NCI-H1417 treated with DMSO at 0.1 percent for 48 hours (cell line): Measurements from ENCODE around the gene SPRR5.

Experiments used
- DNase-seq: peaks from one replicate; lab custom pipeline; 2025; lab: John Stamatoyannopoulos, UW

SPRR5 gene, protein sequence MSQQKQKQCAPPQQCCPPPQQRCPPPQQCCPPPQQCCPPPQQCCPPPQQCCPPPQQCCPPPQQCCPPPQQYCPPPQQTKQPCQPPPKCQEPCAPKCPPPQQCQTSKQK

GRCh38 chr1:152946651-152947256 is at the start of gene SPRR5:
Gene SPRR5, plus strand, starts transcription at chr1:152947206. Its CDS starts 1,349 bp downstream, at chr1:152948555.
- no peak for DNase-seq

GRCh38 chr1:152899027-152899426 is 48.0 kb upstream of the SPRR5 start:
- no peak for DNase-seq

GRCh38 chr1:152899883-152900282 is 47.1 kb upstream of the SPRR5 start:
- no peak for DNase-seq

- DNase-seq, result no peak
Observed at GRCh38 chr1:152901631-152902030, 45.4 kb upstream of the SPRR5 start.

GRCh38 chr1:152902636-152903035 is 44.4 kb upstream of the SPRR5 start:
- DNase-seq, result no peak

DNA sequence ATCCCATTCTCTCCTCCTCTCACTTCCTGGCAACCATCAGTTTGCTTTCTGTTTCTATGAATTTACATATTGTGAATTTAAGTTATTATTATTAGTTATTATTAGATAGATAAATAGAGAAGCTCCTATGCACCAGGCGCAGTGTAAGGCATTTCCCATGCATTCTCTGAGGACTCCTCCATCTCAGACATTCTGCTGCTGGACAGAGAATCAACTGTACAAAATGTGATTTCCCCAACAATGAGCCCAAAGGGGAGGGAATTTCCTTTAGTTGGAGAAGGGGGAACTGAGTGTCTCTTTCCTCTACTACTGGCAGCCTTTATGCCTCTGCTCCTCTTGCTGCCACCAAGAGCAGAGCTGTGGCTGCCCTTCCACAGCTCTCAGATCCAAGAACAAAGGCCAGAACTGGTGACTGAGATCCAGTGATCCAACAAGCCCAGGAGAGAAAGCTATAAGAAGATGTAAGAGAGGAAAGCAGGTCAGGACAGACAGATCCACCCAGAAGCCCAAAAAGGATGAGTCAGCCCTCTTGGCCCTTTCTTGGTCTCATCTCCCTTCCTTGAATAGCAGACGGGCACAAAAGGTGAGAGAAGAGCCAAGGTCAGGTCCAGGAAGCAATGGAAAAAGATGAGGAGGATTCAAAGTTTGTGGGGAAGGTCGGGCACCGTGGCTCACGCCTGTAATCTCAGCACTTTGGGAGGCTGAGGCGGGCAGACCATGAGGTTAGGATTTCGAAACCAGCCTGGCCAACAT is 42.1 kb upstream of the SPRR5 start:
- no peak for DNase-seq

- DNase-seq, result no peak
Observed at GRCh38 chr1:152906023-152906565, 40.9 kb upstream of the SPRR5 start.

DNA sequence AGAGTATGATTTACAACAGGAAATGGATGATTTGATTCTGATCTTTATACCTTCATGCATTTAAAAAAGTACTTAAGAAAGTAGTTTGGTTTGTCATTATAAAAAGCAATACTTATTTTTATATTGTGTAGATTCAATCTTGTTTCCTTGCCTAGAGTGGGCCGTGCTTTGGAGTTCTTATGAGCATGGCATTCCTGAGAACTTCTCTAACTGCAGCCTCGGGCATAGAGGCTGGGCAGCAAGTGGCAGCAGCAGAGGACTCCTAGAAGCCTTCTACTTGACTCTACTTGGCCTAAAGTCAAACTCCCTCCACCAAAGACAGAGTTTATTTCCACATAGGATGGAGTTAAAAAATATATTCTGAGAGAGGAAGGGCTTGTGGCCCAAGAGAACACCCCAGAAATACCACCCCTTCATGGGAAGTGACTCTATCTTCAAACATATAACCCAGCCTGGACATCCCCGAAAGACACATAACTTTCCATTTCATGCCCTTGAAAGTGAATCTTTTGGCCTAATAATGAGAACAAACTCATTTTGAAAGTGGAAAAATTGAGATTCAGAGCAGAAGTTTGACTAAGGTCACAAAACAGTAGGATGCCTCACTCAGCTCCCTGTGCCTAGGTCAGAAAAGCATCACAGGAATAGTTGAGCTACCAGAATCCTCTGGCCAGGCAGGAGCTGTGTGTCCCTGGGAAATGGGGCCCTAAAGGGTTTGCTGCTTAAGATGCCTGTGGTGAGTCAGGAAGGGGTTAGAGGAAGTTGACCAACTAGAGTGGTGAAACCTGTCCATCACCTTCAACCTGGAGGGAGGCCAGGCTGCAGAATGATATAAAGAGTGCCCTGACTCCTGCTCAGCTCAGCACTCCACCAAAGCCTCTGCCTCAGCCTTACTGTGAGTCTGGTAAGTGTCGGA is 39.1 kb upstream of the SPRR5 start, which contains the start of gene IVL:
TSS of gene IVL (plus strand) at position 861 of the 916 bp plus-strand sequence. CDS start 1,252 bp downstream, outside the sequence.
- no peak for DNase-seq

DNA sequence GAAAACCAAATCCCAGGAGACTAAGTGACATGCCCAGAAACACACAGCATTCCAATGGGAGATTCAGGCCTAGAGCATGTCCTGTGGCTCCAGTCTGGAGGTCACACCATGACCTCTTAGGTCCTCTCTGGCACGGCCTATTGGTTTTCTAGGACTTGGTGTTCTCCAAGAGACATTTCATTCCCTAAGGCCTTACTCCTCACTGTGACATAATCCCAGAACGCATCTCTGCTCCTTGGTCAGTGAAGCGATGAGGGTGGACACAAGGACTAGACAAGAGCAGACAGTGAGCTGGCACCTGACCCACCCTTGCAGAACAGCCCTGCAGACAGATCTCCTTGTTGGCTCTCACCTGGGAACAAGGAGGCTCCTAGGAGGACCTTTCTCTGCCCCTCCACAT is 37.8 kb upstream of the SPRR5 start:
- no peak for DNase-seq

DNA sequence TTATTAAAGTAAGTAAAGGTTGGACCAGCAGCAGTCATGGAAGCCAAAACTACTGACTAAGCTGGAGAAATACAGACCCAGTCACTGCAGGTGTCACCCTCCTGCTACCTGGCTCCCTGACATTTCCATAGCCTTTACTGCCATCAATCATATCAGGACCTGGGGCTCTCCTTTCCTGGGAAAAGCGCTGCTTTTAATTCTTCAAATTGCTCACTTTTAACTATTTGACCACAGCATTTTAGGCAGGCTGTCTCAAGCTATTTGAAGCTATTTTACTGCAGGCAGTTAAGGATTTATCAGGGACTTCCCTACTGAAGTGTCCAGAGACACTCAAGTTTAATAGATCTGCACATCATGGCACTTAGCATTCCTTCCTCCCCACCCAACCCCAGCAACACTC is 34.5 kb upstream of the SPRR5 start:
- DNase-seq, result no peak

DNA sequence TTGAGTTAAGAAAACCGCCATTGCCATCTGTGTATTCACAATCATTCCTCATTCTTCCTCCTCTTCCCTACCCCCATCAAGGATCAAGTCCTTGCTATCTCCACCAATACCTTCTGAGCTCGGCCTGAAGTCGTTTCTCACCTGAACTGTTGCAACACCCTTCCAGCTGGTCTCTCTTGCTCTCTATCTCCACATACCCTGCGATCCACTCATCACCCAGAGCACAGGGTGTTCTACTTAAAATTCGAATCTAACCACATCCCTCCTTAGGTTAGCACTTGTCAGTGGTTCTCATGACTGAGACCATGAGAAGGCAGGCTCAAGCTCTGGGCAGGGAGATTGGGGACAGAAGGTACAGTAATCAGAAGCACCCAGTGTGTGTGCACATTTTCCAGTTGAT is 34.1 kb upstream of the SPRR5 start:
- no peak for DNase-seq

- DNase-seq, result no peak
Observed at GRCh38 chr1:152917794-152918193, 29.2 kb upstream of the SPRR5 start.

DNA sequence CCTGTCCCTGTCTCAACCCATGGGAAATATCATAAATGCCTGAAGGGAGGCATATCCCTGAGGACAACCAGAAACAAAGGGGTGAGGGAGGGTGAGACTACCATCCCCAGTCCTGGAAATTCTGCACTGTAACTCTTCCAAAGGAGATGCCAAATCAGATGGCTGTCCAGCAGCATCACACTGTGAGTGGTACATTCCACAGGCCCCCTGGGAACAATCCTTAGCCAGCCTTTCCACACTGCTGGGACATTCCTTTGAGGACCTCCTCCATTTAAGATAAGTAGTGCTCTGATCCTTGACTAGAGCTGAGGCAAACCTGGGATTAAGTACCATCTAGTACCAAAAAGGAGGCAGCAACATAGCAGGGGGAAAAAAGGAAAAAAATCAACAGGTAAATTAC is 27.9 kb upstream of the SPRR5 start:
- DNase-seq, result no peak

DNA sequence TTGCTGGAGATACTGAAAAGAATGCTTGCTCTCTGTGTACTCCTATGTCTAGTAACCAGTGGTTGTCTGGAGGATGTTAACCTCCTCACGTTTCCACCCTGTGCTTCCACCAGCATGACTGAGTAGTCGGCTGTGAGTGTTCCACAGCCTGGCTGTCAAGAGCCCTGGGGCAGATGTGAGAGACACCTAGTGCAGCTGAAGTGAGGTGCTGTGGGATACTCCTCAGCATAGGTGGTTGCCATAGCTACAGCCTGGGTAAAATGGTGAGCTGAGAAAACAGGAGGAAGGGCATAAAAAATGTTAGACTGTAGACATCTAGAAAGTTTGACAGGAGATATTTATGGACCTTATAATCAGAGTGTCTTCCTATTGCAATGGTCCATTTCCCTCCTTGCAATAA is 22.8 kb upstream of the SPRR5 start:
- no peak for DNase-seq

- DNase-seq, result no peak
Observed at GRCh38 chr1:152926091-152926490, 20.9 kb upstream of the SPRR5 start.

DNA sequence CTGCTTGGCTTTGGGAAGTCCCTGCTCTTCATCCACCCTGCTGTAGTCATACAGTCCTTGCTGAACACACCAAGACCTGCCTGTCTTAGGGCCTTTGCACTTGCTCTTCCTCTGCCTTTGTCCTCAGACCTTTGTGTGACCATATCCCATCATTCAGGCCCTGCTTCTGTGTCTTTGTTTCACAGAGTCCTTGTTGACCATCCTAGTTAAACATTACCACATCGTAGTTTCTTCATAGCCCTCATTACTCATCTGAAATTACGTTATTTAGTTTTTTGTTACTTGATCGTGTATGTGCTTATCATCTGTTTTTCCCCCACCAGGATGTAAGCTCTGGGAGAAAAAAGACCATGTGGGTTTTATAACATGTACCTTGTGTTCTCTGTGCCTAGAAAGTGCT is 18.3 kb upstream of the SPRR5 start:
- no peak for DNase-seq

GRCh38 chr1:152932170-152932811 is 14.7 kb upstream of the SPRR5 start:
- no peak for DNase-seq

DNA sequence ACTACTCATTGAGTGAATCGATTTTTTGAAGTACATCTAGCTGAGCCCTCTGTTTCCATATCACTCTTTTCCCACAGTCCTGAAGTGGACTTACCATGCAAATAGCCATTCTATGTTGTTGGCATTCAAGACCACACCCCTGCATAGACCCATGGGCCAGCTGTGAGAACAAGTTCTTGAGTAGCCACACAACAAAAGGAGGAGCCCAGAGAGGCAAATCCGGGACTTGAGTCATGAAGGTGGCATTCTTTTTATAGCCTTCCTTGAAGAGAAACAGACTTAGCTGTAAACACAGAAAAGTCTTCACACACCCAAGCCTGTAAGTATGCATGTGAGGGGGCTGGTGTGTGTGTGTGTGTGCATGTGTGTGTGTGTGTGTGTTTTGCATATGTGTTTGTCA is 13.8 kb upstream of the SPRR5 start:
- no peak for DNase-seq

DNA sequence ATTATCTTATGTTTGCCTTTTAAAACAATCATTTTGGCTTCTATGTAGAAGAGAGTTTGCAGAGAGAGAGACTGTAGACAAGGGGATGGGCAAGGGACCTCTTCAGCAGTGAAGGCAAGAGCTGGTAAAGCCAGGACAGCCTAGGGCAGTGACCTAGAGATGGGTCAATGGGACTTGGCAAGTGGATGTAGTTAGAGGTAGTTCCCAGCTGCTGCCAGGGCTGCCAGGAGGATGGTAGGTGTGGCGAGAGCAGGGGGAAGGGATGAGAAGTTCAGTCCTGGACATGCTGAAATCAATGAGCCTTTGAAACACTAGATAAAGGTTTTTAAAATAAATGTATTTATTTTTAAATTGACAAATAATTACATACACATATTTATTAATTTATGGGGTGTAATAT is 6.4 kb upstream of the SPRR5 start:
- no peak for DNase-seq

DNA sequence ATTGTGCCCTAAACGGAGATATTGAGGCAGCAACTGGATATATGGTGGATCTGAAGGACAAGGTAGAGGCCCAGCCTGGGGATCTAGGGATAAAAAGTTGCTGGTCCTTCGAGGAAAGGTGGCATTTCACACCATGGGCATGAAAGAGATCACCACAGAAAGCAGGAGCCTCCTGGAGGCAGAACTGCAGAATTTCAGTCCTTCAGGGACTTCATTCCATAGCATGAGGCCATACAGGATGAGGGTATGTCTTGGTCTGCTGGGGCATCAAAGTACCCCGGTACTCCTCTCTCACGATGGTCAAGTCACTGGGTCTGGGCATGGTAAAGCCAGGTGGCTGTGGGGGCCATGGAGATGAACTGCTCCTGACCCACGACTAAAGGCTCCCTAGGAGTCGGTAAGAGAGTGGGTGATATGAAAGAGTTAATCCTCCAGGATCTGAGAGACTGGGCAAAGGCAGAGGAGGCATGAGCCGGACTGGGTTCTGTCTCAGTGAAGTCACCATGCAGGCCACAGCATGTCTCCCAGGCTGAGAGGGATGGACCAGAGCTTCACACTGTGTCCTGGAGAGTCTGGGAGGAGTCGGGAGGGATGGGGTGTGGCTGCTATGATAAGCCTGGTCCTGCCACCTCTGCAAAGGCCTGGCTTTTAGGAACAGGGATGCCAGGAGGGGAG is 5.8 kb upstream of the SPRR5 start:
- no peak for DNase-seq

DNA sequence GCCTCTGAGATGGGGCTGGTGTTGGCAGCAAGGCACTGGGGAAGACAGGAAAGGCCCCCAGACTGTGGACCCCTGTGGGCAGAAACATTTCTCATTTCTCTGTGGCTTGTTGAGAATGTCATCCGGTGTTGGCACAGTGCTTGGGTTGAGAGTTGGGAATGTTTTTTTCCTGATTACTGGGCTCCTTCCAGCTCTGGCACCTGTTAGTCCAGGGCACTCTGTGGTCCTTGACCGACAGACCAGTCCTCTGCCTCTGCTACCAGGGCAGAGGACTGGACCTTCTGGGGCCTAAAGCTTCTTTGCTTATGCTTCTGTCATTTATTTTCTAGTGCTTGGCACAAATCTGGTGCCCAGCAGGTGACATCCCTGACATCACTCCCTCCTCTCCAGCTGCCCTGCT is 4.8 kb upstream of the SPRR5 start:
- no peak for DNase-seq
